ENCODE measurements around the gene CD84. TPM values are rescaled to one million over a fixed set of nuclear protein-coding genes. Genes with fewer than 3 reads are reported as not detected.
"Not testable (repeated sequence)": the region's sequence is repeated elsewhere in the genome, so short reads cannot be mapped to it uniquely, and the experiment has no call there.

Gene CD84
- polyA plus RNA-seq, 1 donor (not counting 4 experiments of a cell fraction or from before 2014, with no cell fraction given): not detected

DNA sequence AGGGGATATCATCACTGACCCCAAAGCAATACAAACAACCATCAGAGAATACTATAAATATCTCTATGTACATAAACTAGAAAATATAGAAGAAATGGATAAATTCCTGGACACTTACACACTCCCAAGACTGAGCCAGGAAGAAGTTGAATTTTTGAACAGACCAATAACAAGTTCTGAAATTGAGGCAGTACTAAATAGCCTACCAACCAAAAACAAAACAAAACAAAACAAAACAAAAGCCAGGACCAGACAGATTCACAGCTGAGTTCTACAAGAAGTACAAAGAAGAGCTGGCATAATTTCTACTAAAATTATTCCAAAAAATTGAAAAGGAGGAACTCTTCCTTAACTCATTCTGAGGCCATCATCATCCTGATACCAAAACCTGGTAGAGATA is 18.5 kb downstream of the CD84 start:
- DNase-seq (ENCODE audit: low read depth, low spot score): no peak
- Histone ChIP-seq H3K9me1 (ENCODE audit: control insufficient read depth, extremely low read depth, insufficient read depth, low read length) (no peaks in the 10 kb centered on the region), H3K27me3 (ENCODE audit: control insufficient read depth, extremely low read depth, insufficient read depth, low read length) (peaks cover 4% of the 10 kb centered on the region), H3K27ac (ENCODE audit: control insufficient read depth, insufficient read depth, low read length) (no peak overlapping the region), H3K36me3 (ENCODE audit: control insufficient read depth in 2 of 2, extremely low read depth in 1 of 2, insufficient read depth in 2 of 2, low read length in 2 of 2) (no peaks in the 10 kb centered on the region), H3K9ac (ENCODE audit: control insufficient read depth, extremely low read depth, insufficient read depth, low read length) (no peak overlapping the region), H3K4me2 (ENCODE audit: control insufficient read depth, extremely low read depth, insufficient read depth, low read depth, low read length) (no peak overlapping the region), H3K79me2 (ENCODE audit: control insufficient read depth, insufficient read depth, low read length) (no peaks in the 10 kb centered on the region), H4K20me1 (ENCODE audit: control insufficient read depth, extremely low read depth, insufficient read depth, low read length) (no peaks in the 10 kb centered on the region), H3K4me1 (ENCODE audit: control insufficient read depth, extremely low read depth, insufficient read depth, low read length) (no peaks in the 10 kb centered on the region), H3K9me3 (ENCODE audit: control insufficient read depth, low read depth, low read length) (no peaks in the 10 kb centered on the region), H3K4me3 (ENCODE audit: control insufficient read depth in 2 of 3, extremely low read depth in 1 of 3, insufficient read depth in 2 of 3, low read depth in 1 of 3, low read length in 3 of 3) (no peak overlapping the region), H2AFZ (ENCODE audit: control insufficient read depth, low read length) (no peak overlapping the region)
- no peak for FAIRE-seq
- dilution Hi-C loops (cut with MboI; ENCODE audit: extremely low pct_ligation_motif_present, low sequenced_read_pairs): no loop called here
- TF ChIP-seq, protein P1, sequence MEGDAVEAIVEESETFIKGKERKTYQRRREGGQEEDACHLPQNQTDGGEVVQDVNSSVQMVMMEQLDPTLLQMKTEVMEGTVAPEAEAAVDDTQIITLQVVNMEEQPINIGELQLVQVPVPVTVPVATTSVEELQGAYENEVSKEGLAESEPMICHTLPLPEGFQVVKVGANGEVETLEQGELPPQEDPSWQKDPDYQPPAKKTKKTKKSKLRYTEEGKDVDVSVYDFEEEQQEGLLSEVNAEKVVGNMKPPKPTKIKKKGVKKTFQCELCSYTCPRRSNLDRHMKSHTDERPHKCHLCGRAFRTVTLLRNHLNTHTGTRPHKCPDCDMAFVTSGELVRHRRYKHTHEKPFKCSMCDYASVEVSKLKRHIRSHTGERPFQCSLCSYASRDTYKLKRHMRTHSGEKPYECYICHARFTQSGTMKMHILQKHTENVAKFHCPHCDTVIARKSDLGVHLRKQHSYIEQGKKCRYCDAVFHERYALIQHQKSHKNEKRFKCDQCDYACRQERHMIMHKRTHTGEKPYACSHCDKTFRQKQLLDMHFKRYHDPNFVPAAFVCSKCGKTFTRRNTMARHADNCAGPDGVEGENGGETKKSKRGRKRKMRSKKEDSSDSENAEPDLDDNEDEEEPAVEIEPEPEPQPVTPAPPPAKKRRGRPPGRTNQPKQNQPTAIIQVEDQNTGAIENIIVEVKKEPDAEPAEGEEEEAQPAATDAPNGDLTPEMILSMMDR (optimal IDR thresholded peaks at IDR 0.05 in 1 of 3, IDR thresholded peaks at IDR 0.05 in 1 of 3, conservative IDR thresholded peaks at IDR 0.05 in 1 of 3; ENCODE audit: extremely low read depth in 1 of 3, insufficient read depth in 2 of 3, low read length in 3 of 3): no peak
- TF ChIP-seq EZH2 (IDR thresholded peaks at IDR 0.05; ENCODE audit: low read length): no peak

DNA sequence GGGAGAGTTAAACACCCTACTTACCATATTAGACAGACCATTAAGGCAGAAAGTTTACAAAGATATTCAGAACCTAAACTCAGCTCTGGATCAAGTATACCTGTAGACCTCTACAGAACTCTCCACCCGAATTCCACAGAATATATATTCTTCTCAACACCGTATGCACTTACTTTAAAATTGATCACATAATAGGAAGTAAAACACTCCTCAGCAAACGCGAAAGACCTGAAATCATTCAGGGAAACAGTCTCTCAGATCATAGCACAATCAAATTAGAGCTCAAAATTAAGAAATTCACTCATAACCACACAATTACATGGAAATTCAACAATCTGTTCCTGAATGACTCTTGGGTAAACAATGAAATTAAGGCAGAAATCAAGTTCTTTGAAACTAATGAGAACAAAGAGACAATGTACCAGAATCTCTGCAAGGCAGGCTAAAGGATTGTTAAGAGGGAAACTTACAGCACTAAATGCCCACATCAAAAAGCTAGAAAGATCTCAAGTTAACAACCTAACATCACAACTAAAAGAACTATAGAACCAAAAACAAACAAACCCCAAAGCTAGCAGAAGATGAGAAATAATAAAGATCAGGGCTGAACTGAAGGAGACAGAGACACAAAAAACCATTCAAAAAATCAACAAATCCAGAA is 19.1 kb downstream of the CD84 start:
- no peak overlapping the region for H3K27ac ChIP-seq (ENCODE audit: control insufficient read depth, insufficient read depth, low read length)
- TF ChIP-seq EZH2 (IDR thresholded peaks at IDR 0.05; ENCODE audit: low read length): no peak
- TF ChIP-seq, protein P1 (optimal IDR thresholded peaks at IDR 0.05 in 1 of 3, IDR thresholded peaks at IDR 0.05 in 1 of 3, conservative IDR thresholded peaks at IDR 0.05 in 1 of 3; ENCODE audit: extremely low read depth in 1 of 3, insufficient read depth in 2 of 3, low read length in 3 of 3): no peak
- no peaks in the 10 kb centered on the region for H4K20me1 ChIP-seq (ENCODE audit: control insufficient read depth, extremely low read depth, insufficient read depth, low read length)
- no peak for DNase-seq (ENCODE audit: low read depth, low spot score)
- no peaks in the 10 kb centered on the region for H3K36me3 ChIP-seq (ENCODE audit: control insufficient read depth in 2 of 2, extremely low read depth in 1 of 2, insufficient read depth in 2 of 2, low read length in 2 of 2)
- no peak overlapping the region for H3K4me3 ChIP-seq (ENCODE audit: control insufficient read depth in 2 of 3, extremely low read depth in 1 of 3, insufficient read depth in 2 of 3, low read depth in 1 of 3, low read length in 3 of 3)
- H3K4me1 ChIP-seq (ENCODE audit: control insufficient read depth, extremely low read depth, insufficient read depth, low read length): no peaks in the 10 kb centered on the region
- H3K79me2 ChIP-seq (ENCODE audit: control insufficient read depth, insufficient read depth, low read length): no peaks in the 10 kb centered on the region
- no peak overlapping the region for H3K9ac ChIP-seq (ENCODE audit: control insufficient read depth, extremely low read depth, insufficient read depth, low read length)
- no peak overlapping the region for H3K4me2 ChIP-seq (ENCODE audit: control insufficient read depth, extremely low read depth, insufficient read depth, low read depth, low read length)
- no peak for FAIRE-seq
- H2AFZ ChIP-seq (ENCODE audit: control insufficient read depth, low read length): no peak overlapping the region
- peaks cover 4% of the 10 kb centered on the region for H3K27me3 ChIP-seq (ENCODE audit: control insufficient read depth, extremely low read depth, insufficient read depth, low read length)
- no peaks in the 10 kb centered on the region for H3K9me1 ChIP-seq (ENCODE audit: control insufficient read depth, extremely low read depth, insufficient read depth, low read length)
- dilution Hi-C loops (cut with MboI; ENCODE audit: extremely low pct_ligation_motif_present, low sequenced_read_pairs): no loop called here
- no peaks in the 10 kb centered on the region for H3K9me3 ChIP-seq (ENCODE audit: control insufficient read depth, low read depth, low read length)

DNA sequence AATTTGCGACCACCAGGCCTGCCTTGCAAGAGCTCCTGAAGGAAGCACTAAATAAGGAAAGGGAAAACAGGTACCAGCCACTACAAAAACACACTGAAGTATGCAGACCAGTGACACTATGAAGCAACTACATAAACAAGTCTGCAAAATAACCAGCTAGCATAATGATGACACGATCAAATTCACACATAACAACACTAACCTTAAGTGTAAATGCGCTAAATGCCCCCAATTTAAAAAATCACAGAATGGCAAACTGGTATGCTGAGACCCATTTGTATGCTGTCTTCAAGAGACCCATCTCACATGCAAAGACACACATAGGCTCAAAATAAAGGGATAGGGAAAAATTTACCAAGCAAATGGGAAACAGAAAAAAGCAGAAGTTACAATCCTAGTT is 19.9 kb downstream of the CD84 start:
- DNase-seq (ENCODE audit: low read depth, low spot score); H3K79me2 ChIP-seq (ENCODE audit: control insufficient read depth, insufficient read depth, low read length); H3K4me2 ChIP-seq (ENCODE audit: control insufficient read depth, extremely low read depth, insufficient read depth, low read depth, low read length); H3K36me3 ChIP-seq (ENCODE audit: control insufficient read depth in 2 of 2, extremely low read depth in 1 of 2, insufficient read depth in 2 of 2, low read length in 2 of 2); H3K9ac ChIP-seq (ENCODE audit: control insufficient read depth, extremely low read depth, insufficient read depth, low read length); dilution Hi-C loops (cut with MboI; ENCODE audit: extremely low pct_ligation_motif_present, low sequenced_read_pairs); H3K27me3 ChIP-seq (ENCODE audit: control insufficient read depth, extremely low read depth, insufficient read depth, low read length); H3K4me1 ChIP-seq (ENCODE audit: control insufficient read depth, extremely low read depth, insufficient read depth, low read length); H3K4me3 ChIP-seq (ENCODE audit: control insufficient read depth in 2 of 3, extremely low read depth in 1 of 3, insufficient read depth in 2 of 3, low read depth in 1 of 3, low read length in 3 of 3); H3K9me1 ChIP-seq (ENCODE audit: control insufficient read depth, extremely low read depth, insufficient read depth, low read length); H3K9me3 ChIP-seq (ENCODE audit: control insufficient read depth, low read depth, low read length); H2AFZ ChIP-seq (ENCODE audit: control insufficient read depth, low read length); FAIRE-seq; H3K27ac ChIP-seq (ENCODE audit: control insufficient read depth, insufficient read depth, low read length); H4K20me1 ChIP-seq (ENCODE audit: control insufficient read depth, extremely low read depth, insufficient read depth, low read length): not testable (repeated sequence)
